22Rv1 (cell line): Measurements from ENCODE around the gene UBALD2.
"Not testable (repeated sequence)": the region's sequence is repeated elsewhere in the genome, so short reads cannot be mapped to it uniquely, and the experiment has no call there.

Experiments used
- H3K27ac ChIP-seq: fragments of 450-650 bp; 2 replicates; pipeline ENCODE4 v1.5.1; 2017
- CTCF ChIP-seq: fragments of 450-650 bp; IDR thresholded peaks from 2 replicates; pipeline ENCODE4 v1.5.1; 2017; ENCODE audit warnings: mild to moderate bottlenecking
- ZFX ChIP-seq: fragments of 450-650 bp; IDR thresholded peaks from 2 replicates; pipeline ENCODE4 v1.6.1; 2017; ENCODE audit warnings: antibody characterized with exemption, borderline replicate concordance

Gene UBALD2

GRCh38 chr17:76239538-76240274, 25.4 kb upstream of the UBALD2 start:
- H3K27ac ChIP-seq = no peak overlapping the region
- TF ChIP-seq CTCF = no peak
- TF ChIP-seq ZFX = no peak

- H3K27ac ChIP-seq = peak within 1 kb of the TSS; percentile 61
- TF ChIP-seq ZFX (no peak), CTCF (no peak)
Observed at GRCh38 chr17:76240461-76241203, 24.5 kb upstream of the UBALD2 start, which contains the start of gene RNF157. TSS of gene RNF157 (minus strand) at chr17:76240493. CDS start at chr17:76240240, 253 bp downstream.

GRCh38 chr17:76241204-76241538, 24.0 kb upstream of the UBALD2 start:
- no peak for TF ChIP-seq CTCF
- no peak for TF ChIP-seq ZFX
- peak overlapping the region; percentile 61 for H3K27ac ChIP-seq

GRCh38 chr17:76241691-76242255, 23.4 kb upstream of the UBALD2 start:
- TF ChIP-seq ZFX = no peak
- no peak for TF ChIP-seq CTCF
- no peak overlapping the region for H3K27ac ChIP-seq

GRCh38 chr17:76243826-76244679, 21.1 kb upstream of the UBALD2 start:
- no peak overlapping the region for H3K27ac ChIP-seq

GRCh38 chr17:76244721-76245120, 20.4 kb upstream of the UBALD2 start:
- not testable (repeated sequence) for H3K27ac ChIP-seq

More at GRCh38 chr17:76243826-76244679, 21.1 kb upstream of the UBALD2 start:
- no peak for TF ChIP-seq CTCF
- no peak for TF ChIP-seq ZFX

GRCh38 chr17:76246080-76247066, 18.8 kb upstream of the UBALD2 start:
- no peak for TF ChIP-seq ZFX
- no peak for TF ChIP-seq CTCF

More at GRCh38 chr17:76246080-76247066, 18.8 kb upstream of the UBALD2 start:
- no peak overlapping the region for H3K27ac ChIP-seq
